Type B pancreatic cell (in vitro differentiated cells): Measurements from ENCODE around the gene STK10. TPM values are rescaled to one million over a fixed set of nuclear protein-coding genes. Genes with fewer than 3 reads are reported as not detected.

ENCODE experiments used
- DNase-seq: peaks from one replicate; pipeline ENCODE4 v3.0.0; 2021; ENCODE audit warnings: mixed read lengths; ENCODE audit not compliant: unreplicated experiment; ENCODE audit errors: extremely low spot score
- H3K27ac Mint-ChIP-seq: 2 replicates; pipeline ENCODE4 v1.8.0; 2021; ENCODE audit warnings: mild to moderate bottlenecking, mixed read lengths
- H3K27me3 Mint-ChIP-seq: 2 replicates; pipeline ENCODE4 v1.8.0; 2021; ENCODE audit warnings: mixed read lengths
- H3K36me3 Mint-ChIP-seq: 2 replicates; pipeline ENCODE4 v1.8.0; 2021; ENCODE audit warnings: mixed read lengths
- H3K4me1 Mint-ChIP-seq: one replicate; pipeline ENCODE4 v1.8.0; 2021; ENCODE audit warnings: mixed read lengths; ENCODE audit not compliant: unreplicated experiment
- H3K4me3 Mint-ChIP-seq: 2 replicates; pipeline ENCODE4 v1.8.0; 2021; ENCODE audit warnings: mild to moderate bottlenecking, mixed read lengths
- H3K9me3 Mint-ChIP-seq: 2 replicates; pipeline ENCODE4 v1.8.0; 2021; ENCODE audit warnings: mixed read lengths
- CTCF ChIP-seq: fragments of 200-600 bp; sonication (generic); conservative IDR thresholded peaks from 2 replicates; pipeline ENCODE4 v1.5.0; 2021; ENCODE audit warnings: antibody characterized with exemption, mild to moderate bottlenecking
- total RNA-seq: library from RNA; stranded (reverse); gene quantifications from 2 replicates; pipeline ENCODE4 v1.2.1, GENCODE V29; 2021; ENCODE audit warnings: low replicate concordance

Gene STK10
- total RNA-seq, 1 donor from 2014 or later, result 15.2 TPM

DNA sequence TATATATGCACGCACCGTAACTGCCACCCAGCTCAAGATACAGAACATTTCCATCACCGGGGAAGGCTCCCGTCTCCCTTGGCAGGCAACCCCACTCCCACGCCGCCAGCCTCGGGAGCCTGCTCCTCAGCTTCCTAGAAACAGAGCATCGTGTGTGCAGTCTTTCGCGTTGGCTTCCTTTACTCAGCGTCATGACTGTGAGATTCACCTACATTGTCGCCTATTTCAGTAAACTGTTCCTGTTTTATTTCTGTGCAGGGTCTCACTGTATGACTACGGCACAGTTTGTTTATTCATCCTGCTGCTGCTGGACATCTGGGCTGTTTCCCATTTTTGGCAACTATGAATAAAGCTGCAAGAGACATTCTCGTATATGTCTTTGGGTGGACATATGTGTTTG, 90.7 kb downstream of the STK10 start:
- TF ChIP-seq CTCF, result no peak
- Mint-ChIP-seq H3K36me3 (peaks cover 4% of the 10 kb centered on the region), H3K4me1 (peaks cover 17% of the 10 kb centered on the region), H3K9me3 (no peaks in the 10 kb centered on the region), H3K27ac (no peak overlapping the region), H3K4me3 (no peak overlapping the region), H3K27me3 (no peaks in the 10 kb centered on the region)
- DNase-seq, result no peak

- no peak for TF ChIP-seq CTCF
- Mint-ChIP-seq H3K27ac (no peak overlapping the region), H3K36me3 (peaks cover 4% of the 10 kb centered on the region), H3K9me3 (no peaks in the 10 kb centered on the region), H3K4me3 (no peak overlapping the region), H3K4me1 (peaks cover 11% of the 10 kb centered on the region), H3K27me3 (no peaks in the 10 kb centered on the region)
- DNase-seq, result no peak
Observed at GRCh38 chr5:172096207-172096940, 91.7 kb downstream of the STK10 start.

DNA sequence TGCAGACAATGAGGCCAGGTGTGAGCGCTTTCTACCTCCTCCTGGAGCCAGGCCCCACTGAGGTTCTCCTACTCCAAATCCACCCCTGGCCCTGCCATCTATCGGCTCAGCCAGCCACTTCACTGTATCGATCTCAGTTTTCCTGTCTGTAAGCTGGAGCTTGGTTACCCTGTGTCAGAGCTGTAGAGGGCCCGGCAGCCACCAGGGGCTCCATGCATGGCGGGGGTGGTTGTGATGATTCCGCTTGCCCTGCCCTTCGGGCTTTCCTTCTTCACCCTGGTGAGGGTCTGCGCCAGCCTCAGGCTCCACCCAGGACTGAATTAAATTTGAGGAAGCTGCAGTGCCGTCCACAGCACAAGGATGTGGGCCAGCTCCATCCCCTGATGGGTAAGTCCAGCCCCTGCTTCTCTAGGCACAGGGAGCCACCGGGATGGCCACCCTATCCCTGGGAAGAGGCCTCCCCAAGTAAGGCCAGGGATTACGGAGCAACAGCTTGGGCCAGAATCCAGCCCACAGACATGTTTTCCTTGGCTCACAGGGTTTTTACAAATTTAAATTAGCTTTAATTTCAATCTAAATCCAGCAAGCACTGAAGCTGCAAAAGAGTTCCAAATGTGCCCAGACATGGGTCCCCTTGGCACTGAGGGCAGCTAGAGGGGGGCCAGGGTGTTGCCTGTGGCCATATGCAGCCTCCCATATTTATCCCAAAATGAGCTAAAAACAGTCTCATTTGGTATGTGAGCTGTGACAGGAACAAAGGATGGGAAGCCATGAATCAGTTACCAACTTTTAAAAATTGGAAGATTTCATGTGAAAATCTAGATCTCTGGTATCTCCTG, 92.4 kb downstream of the STK10 start:
- H3K27ac Mint-ChIP-seq, result no peak overlapping the region
- H3K36me3 Mint-ChIP-seq, result peaks cover 4% of the 10 kb centered on the region
- H3K9me3 Mint-ChIP-seq, result no peaks in the 10 kb centered on the region
- DNase-seq, result no peak
- no peak for TF ChIP-seq CTCF
- H3K4me1 Mint-ChIP-seq, result peaks cover 11% of the 10 kb centered on the region
- H3K27me3 Mint-ChIP-seq, result no peaks in the 10 kb centered on the region
- no peak overlapping the region for H3K4me3 Mint-ChIP-seq

GRCh38 chr5:172093965-172094364, 94.1 kb downstream of the STK10 start:
- no peak for DNase-seq
- Mint-ChIP-seq H3K27me3 (no peaks in the 10 kb centered on the region), H3K36me3 (peaks cover 6% of the 10 kb centered on the region), H3K4me1 (peaks cover 11% of the 10 kb centered on the region), H3K27ac (no peak overlapping the region), H3K9me3 (no peaks in the 10 kb centered on the region), H3K4me3 (no peak overlapping the region)
- TF ChIP-seq CTCF, result no peak

- Mint-ChIP-seq H3K4me1 (peaks cover 11% of the 10 kb centered on the region), H3K27me3 (no peaks in the 10 kb centered on the region), H3K36me3 (peaks cover 3% of the 10 kb centered on the region), H3K9me3 (no peaks in the 10 kb centered on the region), H3K4me3 (no peak overlapping the region), H3K27ac (no peak overlapping the region)
- TF ChIP-seq CTCF, result no peak
- DNase-seq, result no peak
Observed at GRCh38 chr5:172093559-172093958, 94.5 kb downstream of the STK10 start.
